Stimulated activated naive CD8-positive, alpha-beta T cell treated with anti-CD3 and anti-CD28 coated beads, Interleukin-15, amount 100 ng/mL, for 72 hours (primary cell): Measurements from ENCODE around the gene TSEN2.

Experiments
- ATAC-seq: fragments of 150-1000 bp; cut with Tn5 transposase; 2 replicates; pipeline ENCODE4 v1.10.0; 2021; ENCODE audit warnings: mild to moderate bottlenecking, moderate library complexity
- DNase-seq, 2 donors: peaks; one replicate each; pipeline ENCODE4 v3.0.0; 2021 to 2022
- H3K27ac Mint-ChIP-seq, 2 donors: one replicate each; pipeline ENCODE4 v1.8.0; 2022; ENCODE audit warnings: mild to moderate bottlenecking in 2 of 2, mixed read lengths in 2 of 2, moderate library complexity in 2 of 2
- H3K27me3 Mint-ChIP-seq: one replicate; pipeline ENCODE4 v1.8.0; 2022; ENCODE audit warnings: mixed read lengths
- H3K4me1 Mint-ChIP-seq: one replicate; pipeline ENCODE4 v1.8.0; 2022; ENCODE audit warnings: mild to moderate bottlenecking, mixed read lengths
- H3K4me3 Mint-ChIP-seq, 2 donors: one replicate each; pipeline ENCODE4 v1.8.0; 2022; ENCODE audit warnings: mild to moderate bottlenecking in 2 of 2, mixed read lengths in 2 of 2, moderate library complexity in 1 of 2
- H3K9me3 Mint-ChIP-seq, 2 donors: one replicate each; pipeline ENCODE4 v1.8.0; 2022; ENCODE audit warnings: mixed read lengths in 2 of 2

TSEN2 gene

DNA sequence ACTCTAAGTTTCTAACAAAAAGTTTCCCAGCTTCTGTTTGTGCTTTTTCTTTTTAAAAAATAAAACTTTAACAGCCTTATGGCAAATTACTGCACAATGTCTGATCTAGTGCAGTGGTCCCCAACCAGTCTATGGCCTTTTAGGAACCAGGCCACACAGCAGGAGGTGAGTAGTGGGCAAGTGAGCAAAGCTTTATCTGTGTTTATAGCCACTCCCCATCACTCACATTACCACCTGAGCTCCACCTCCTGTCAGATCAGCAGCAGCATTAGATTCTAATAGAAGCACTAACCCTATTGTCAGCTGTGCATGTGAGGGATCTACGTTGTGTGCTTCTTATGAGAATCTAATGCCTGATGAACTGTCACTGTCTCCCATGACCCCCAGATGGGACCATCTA lies 78.2 kb downstream of the TSEN2 start:
- DNase-seq (no peak), ATAC-seq (no peak)
- H3K9me3 Mint-ChIP-seq, result peaks cover 0 to 5% of the 10 kb centered on the region in 2 donors
- no peaks in the 10 kb centered on the region for H3K27me3 Mint-ChIP-seq
- H3K4me1 Mint-ChIP-seq, result peaks cover 68% of the 10 kb centered on the region
- no peak overlapping the region for H3K4me3 Mint-ChIP-seq
- H3K27ac Mint-ChIP-seq, result no peak overlapping the region

DNA sequence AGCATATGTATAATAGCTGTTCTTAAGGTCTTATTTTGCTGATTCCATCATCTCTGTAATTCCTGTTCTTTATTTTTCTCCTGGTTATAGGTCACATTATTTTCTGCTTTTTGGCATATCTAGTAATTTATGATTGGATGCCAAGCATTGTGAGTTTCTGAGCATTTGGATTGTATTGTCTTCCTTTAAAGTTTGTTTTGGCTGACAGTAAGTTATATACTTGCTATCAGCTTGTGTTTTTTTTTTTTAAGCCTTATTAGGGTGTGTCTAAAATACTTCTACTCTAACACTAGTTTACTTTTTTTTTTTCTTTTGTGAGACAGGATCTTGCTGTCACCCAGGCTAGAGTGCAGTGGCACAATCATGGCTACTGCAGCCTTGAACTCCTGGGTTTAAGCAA lies 82.7 kb downstream of the TSEN2 start:
- no peak overlapping the region for H3K27ac Mint-ChIP-seq
- ATAC-seq (no peak), DNase-seq (no peak)
- H3K4me3 Mint-ChIP-seq, result no peak overlapping the region
- peaks cover 0 to 5% of the 10 kb centered on the region in 2 donors for H3K9me3 Mint-ChIP-seq
- peaks cover 25% of the 10 kb centered on the region for H3K4me1 Mint-ChIP-seq
- H3K27me3 Mint-ChIP-seq, result no peaks in the 10 kb centered on the region

DNA sequence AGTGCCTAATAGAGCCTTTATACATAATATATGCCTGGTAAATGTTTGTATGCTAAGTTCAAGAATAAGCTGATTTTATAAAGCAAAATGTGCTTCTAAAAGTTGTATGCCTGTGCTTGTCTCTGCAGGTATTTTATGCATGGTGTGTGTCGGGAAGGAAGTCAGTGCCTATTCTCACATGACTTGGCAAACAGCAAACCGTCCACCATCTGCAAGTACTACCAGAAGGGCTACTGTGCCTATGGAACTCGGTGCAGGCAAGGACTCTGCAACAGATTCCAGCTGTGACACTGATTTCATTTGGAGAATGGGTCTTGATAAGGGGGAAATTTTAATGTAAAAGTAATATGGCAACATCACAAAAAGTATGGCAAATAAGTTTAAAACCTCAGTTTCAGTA lies 84.5 kb downstream of the TSEN2 start:
- no peak overlapping the region for H3K4me3 Mint-ChIP-seq
- H3K27ac Mint-ChIP-seq, result peak overlapping the region in 1 of 2 donors; percentile 48
- peaks cover 18% of the 10 kb centered on the region for H3K4me1 Mint-ChIP-seq
- no peak for DNase-seq
- peaks cover 0 to 5% of the 10 kb centered on the region in 2 donors for H3K9me3 Mint-ChIP-seq
- ATAC-seq, result no peak
- no peaks in the 10 kb centered on the region for H3K27me3 Mint-ChIP-seq

DNA sequence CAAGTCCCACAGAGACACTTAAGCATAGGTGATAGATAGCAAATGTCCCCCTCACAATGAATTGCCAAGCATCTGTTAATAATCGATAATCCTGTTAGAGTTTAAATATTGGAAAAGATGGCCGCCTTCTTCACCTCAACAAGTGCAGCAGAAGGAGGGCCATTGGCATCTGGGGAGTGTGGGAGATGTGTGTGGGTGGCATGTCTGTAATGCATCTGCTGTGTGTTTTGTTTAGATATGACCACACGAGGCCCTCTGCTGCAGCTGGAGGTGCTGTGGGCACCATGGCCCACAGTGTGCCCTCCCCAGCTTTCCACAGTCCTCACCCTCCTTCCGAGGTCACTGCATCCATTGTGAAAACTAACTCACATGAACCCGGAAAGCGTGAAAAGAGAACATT lies 85.6 kb downstream of the TSEN2 start:
- ATAC-seq, result no peak
- Mint-ChIP-seq H3K4me1 (peaks cover 13% of the 10 kb centered on the region), H3K27ac (no peak overlapping the region), H3K27me3 (no peaks in the 10 kb centered on the region), H3K9me3 (peaks cover 0 to 5% of the 10 kb centered on the region in 2 donors), H3K4me3 (no peak overlapping the region)
- DNase-seq, result no peak

DNA sequence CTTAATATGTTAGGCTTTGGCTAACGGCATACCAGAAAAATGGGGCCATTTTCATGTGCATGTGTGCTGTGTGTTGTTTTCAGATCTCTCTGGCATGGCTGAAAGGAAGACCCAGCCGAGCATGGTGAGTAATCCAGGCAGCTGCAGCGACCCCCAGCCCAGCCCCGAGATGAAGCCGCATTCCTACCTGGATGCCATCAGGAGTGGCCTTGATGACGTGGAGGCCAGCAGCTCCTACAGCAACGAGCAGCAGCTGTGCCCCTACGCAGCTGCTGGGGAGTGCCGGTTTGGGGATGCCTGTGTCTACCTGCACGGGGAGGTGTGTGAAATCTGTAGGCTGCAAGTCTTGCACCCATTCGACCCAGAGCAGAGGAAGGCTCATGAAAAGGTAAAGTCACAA lies 87.7 kb downstream of the TSEN2 start:
- no peak overlapping the region for H3K4me3 Mint-ChIP-seq
- DNase-seq, result no peak
- H3K27me3 Mint-ChIP-seq, result no peaks in the 10 kb centered on the region
- ATAC-seq, result no peak
- no peak overlapping the region for H3K27ac Mint-ChIP-seq
- peaks cover 0 to 1% of the 10 kb centered on the region in 2 donors for H3K9me3 Mint-ChIP-seq
- H3K4me1 Mint-ChIP-seq, result peaks cover 1% of the 10 kb centered on the region

DNA sequence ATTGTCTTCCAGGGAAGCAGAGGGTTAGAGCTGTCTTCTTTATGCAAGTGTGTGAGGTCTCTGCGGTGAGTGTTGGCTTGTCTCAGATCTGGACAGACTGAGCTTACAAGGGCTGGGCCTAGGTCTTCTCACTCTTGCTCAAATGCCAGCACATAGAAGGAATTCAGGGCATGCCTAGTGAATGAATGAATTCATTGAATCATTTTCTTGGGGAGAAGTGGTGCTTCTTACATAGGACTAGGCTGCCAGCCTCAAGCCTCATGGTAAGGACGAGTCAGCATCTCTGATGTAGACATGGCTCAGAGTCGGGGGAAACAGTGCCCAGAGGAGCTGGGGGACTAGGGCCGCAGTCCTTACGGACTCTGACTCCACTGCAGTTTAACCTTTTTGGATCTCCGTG lies 89.9 kb downstream of the TSEN2 start:
- ATAC-seq, result no peak
- H3K4me3 Mint-ChIP-seq, result no peak overlapping the region
- no peaks in the 10 kb centered on the region for H3K4me1 Mint-ChIP-seq
- H3K9me3 Mint-ChIP-seq, result no peaks in the 10 kb centered on the region
- H3K27ac Mint-ChIP-seq, result peak overlapping the region; percentile 5 to 37
- no peaks in the 10 kb centered on the region for H3K27me3 Mint-ChIP-seq
- no peak for DNase-seq

DNA sequence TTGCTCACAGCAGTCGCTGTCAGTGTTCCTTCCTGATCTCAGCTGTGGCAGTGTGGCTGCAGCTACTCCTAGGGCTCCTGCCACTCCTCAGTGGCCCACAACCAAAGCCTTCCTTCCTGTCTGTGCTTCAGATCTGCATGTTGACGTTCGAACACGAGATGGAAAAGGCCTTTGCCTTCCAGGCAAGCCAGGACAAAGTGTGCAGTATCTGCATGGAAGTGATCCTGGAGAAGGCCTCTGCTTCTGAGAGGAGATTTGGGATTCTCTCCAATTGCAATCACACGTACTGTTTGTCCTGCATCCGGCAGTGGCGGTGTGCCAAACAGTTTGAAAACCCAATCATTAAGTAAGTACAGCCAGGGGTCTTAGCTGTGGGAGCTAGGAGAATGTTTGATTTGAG lies 90.4 kb downstream of the TSEN2 start:
- DNase-seq (no peak), ATAC-seq (no peak)
- H3K27ac Mint-ChIP-seq, result no peak overlapping the region
- no peaks in the 10 kb centered on the region for H3K9me3 Mint-ChIP-seq
- H3K4me1 Mint-ChIP-seq, result no peaks in the 10 kb centered on the region
- no peak overlapping the region for H3K4me3 Mint-ChIP-seq
- H3K27me3 Mint-ChIP-seq, result no peaks in the 10 kb centered on the region

DNA sequence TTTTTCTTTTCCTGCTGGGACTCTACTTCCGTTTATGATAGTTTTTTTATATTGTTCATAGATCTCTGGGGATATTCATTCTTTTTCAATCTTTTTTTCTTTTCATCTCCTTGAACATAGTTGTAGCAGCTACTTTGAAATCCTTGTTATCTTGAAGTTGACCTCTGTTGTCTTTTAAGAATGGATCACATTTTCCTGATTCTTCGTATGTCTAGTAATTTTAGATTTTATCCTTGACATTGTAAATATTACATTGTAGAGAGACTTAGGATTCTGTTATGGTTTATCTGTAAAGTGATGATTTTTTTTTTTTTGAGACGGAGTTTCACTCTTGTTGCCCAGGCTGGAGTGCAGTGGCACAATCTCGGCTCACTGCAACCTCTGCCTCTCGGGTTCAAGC lies 93.1 kb downstream of the TSEN2 start:
- Mint-ChIP-seq H3K4me1 (no peaks in the 10 kb centered on the region), H3K4me3 (no peak overlapping the region)

DNA sequence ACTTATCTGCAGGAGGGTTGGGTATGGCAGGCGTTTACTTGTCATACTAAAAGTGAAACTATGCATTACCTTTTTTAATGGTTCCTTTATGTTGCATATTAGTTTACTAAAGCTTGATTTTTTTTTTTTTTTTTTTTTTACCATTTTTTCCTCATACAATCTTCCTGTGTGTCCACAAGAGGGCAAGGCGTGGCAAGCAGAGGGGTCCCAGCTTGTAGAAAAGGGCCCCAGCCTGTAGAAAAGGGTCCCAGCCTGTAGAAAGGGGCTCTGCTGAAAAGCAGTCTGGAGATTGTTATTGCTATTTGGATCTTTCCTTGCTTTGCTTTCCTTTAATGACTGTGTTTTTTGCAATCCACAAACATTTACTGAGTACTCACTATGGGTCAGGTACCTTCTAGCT lies 94.5 kb downstream of the TSEN2 start:
- DNase-seq, result no peak
- H3K27me3 Mint-ChIP-seq, result no peaks in the 10 kb centered on the region
- no peak overlapping the region for H3K27ac Mint-ChIP-seq
- no peak overlapping the region for H3K4me3 Mint-ChIP-seq
- no peaks in the 10 kb centered on the region for H3K9me3 Mint-ChIP-seq
- no peaks in the 10 kb centered on the region for H3K4me1 Mint-ChIP-seq
- ATAC-seq, result no peak

More for the DNA sequence above, 93.1 kb downstream of the TSEN2 start:
- no peak for DNase-seq
- Mint-ChIP-seq H3K27me3 (no peaks in the 10 kb centered on the region), H3K9me3 (no peaks in the 10 kb centered on the region), H3K27ac (peak overlapping the region in 1 of 2 donors; percentile 9)
- no peak for ATAC-seq

DNA sequence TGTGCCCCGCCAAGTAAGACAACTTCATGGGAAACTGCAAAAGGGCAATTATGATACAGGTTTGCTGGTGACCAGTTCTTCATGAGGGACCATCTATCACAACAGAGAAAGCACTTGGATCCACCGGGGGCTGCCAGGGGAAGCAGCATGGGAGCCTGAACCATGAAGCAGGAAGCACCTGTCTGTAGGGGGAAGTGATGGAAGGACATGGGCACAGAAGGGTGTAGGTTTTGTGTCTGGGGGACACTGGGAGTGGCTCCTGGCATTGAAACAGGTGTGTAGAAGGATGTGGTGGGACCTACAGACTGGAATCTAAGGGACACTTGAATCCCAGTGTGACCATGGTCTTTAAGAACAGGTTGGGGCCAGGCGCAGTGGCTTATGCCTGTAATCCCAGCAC lies 95.2 kb downstream of the TSEN2 start:
- ATAC-seq, result no peak
- Mint-ChIP-seq H3K27me3 (no peaks in the 10 kb centered on the region), H3K27ac (peak overlapping the region; percentile 13 to 73), H3K9me3 (no peaks in the 10 kb centered on the region), H3K4me3 (no peak overlapping the region), H3K4me1 (no peaks in the 10 kb centered on the region)
- DNase-seq, result no peak

DNA sequence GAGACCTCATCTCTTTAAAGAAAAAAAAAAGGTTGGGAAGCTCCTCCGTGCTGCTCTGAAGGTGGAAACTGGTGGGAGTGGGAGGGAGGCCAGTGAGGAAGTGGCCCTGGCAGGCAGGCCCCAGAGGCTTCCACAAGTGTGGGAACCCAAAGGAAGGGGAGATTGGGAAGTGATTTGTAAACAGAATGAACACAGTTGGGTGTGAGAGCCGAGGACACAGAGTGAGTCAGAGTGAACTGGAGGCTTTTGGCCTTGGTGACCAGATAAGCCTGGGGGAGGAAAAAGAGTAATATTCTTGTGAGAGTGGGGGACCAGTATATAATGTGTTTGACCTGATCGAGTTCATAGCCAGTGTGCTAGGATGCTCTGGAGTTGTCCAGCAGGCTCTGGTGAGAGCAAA lies 95.6 kb downstream of the TSEN2 start:
- DNase-seq, result no peak
- Mint-ChIP-seq H3K4me1 (no peaks in the 10 kb centered on the region), H3K27me3 (no peaks in the 10 kb centered on the region), H3K9me3 (no peaks in the 10 kb centered on the region), H3K27ac (peak overlapping the region; percentile 13 to 73), H3K4me3 (no peak overlapping the region)
- peak; percentile 4 for ATAC-seq

DNA sequence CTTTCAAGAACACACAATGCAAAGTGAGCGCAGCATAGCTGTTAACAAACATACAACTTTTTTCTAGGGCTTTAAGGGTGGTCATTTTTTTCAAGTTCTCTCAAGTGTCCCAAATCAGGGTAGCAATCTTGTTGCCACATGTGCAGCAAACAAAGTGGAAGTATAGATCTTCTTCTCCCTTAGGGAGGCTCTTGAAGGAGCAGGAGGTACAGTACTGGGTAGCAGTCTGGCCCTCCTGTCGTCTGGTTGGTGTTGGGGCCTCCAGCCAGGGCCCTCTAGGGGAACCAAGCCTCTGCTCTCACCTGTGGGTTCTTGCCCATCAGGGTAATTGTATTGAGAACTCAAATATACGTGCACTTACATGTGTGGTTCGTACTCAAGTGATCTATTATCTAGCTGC lies 98.5 kb downstream of the TSEN2 start:
- H3K27ac Mint-ChIP-seq, result no peak overlapping the region
- ATAC-seq (no peak), DNase-seq (no peak)
- H3K4me3 Mint-ChIP-seq, result no peak overlapping the region
- no peaks in the 10 kb centered on the region for H3K4me1 Mint-ChIP-seq
- H3K9me3 Mint-ChIP-seq, result no peaks in the 10 kb centered on the region
- H3K27me3 Mint-ChIP-seq, result no peaks in the 10 kb centered on the region
